COLO829 (cell line): Measurements from ENCODE around the gene PPARG.
"Not testable (repeated sequence)": the region's sequence is repeated elsewhere in the genome, so short reads cannot be mapped to it uniquely, and the experiment has no call there.

Source experiments
- DNase-seq: peaks from one replicate; pipeline ENCODE4 v3.0.0; 2012; ENCODE audit warnings: low spot score

Gene PPARG

DNA sequence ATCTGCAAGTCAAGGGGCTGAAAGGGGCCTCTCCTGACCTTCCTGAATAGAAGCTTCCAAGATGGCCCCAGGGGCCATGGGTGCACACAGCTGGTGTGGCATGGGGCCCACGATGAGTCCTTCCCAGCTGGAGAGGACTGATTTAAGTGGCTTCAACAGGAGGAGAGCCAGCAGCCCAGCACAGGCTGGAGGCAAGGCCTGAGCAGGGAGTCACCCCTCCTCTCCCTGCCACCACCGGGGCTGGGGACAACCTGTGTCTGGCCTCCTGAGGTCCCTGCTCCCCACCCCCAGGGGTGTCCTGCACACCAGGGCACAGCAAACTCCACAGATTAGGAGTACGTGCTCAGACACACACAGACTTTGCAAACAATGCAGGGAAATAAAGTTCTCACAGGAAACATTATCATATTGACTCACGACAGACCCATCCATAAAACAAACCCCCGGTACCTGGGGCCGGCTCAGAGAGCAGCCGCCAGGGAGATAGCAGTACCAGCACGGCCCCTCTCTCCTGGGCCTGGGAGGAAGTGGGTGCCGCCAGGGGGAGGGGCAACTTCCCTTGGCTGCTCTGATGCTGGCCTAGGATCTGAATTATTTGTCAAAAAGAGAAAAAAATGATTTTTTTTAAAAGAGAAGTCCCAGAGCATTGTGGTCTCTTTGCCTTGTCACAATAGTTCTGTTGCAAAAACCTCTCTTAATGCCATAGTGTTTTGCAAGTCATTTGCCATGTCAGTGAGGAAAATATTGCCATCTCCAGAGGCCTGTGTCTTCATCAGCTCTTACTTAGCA, 173.5 kb downstream of the PPARG start:
- no peak for DNase-seq

DNA sequence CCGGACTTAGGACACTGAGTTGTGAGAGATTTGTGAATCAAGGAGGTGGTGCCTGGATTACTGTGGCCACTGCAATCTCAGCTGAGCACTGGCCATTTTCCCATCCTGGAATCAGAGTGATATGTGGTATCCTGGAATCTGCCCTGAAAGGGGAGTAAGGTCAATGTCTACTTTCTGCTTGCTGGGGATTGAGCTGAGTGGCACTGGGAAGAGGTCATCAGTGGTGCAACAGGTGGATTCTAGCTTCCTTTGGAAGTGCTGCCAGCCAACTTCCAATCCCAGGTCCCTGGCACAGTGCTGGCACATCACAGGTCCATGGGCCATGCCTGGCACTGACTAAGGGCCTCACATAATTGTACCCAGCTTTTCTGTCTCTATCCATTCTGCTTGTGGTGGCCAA, 174.8 kb downstream of the PPARG start:
- no peak for DNase-seq

DNA sequence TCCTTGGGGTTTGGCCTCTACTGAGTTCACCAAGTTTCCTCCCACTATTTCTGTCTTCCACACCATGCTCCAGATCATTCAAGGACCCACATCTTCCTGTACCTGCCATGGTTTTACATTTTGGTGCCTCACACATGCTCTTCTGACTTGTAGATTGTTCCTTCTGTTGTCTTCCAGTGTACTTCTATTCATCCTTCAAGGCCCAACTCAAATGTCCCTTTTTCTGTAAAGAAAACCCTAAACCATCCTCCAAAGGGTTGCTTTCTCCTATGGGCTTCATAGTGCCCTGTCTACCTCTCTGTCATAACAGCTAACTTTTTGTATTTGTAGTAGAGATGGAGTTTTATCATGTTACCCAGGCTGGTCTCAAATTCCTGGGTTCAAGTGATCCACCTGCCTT, 175.3 kb downstream of the PPARG start:
- DNase-seq, result no peak

DNA sequence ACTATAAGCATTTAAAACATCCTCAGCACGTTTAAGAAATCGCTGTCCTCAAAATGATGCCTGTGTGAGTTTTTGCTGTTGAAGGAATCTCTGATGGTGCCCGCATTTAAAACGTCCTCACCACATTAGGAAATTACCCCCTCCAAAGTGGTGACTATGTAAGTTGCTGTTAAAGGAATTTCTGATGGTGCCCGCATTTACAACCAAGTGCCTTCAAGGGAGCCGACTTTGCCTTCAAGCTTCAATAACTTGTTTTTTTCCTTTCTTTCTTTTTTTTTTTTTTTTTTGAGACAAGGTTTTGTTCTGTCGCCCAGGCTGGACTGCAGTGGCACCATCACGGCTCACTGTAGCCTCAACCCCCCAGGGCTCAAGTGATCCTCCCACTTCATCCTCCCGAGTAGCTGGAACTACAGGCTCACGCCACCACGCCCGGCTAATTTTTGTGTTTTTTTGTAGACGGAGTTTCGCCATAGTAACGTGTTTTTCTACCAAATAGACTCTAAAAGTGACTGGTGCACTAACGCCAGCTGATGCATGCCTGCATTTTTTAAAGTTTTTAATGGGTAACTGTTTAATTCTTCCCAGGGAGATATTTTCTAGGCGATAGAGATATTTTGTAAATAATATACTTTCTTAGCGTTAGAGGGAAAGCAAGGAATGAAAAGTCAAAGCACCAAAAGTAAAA, 176.4 kb downstream of the PPARG start:
- DNase-seq, result no peak

DNA sequence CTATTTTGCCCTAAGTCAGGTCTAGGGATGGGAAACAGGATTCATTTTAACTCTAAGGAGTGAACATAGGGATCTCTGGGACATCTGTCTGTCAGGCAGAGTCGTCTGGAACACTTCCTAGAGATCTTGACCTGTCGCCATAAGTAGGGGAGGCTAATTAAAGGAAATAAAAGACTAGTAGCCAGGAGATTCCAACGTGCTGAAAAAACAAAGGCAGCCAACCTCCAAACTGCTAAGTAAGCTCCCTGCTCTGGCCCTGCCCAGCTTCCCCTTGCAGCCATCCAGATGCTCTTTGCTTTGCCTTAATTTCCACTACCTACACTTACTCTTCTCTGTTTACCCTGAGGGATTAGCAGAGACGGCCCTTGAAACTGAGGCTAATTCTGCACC, 177.0 kb downstream of the PPARG start:
- no peak for DNase-seq

DNA sequence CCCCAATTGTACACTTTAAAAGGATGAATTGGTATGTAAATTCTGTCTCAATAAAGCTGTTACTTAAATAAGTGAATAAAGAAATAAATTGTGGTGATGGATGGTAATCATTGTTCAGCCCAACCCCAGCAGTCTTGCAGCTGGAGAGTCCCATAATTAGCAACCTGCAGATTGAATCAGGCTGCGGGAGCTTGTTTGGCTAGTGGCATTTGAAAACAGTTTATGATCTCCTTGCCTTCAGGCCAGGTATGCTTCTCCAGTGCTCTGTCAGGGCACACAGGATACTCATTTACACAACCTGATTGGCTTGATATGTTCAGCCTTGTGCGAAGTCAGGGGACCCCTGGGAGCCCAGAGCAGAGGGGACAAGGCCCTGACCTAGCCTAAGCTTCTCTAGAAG, 178.9 kb downstream of the PPARG start:
- DNase-seq, result no peak

DNA sequence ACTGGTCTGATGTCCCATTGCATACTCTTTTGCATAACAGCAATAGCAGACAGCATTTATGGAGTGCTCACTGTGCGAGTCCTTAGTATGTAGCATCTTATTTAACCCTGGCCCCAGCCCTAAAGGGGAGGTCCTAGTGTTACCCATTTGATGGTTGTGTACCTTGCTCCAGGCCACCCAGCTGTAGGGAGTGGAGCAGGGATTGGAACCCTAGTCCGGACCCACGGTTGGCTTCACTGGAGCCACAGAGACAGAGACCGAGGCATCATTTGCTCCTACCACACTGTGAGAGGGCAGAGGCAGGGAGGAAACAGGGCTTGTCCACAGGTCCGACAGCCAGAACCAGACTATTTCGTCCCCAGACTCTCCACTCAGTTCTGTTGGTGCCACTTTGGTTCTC, 179.4 kb downstream of the PPARG start:
- DNase-seq, result no peak

DNA sequence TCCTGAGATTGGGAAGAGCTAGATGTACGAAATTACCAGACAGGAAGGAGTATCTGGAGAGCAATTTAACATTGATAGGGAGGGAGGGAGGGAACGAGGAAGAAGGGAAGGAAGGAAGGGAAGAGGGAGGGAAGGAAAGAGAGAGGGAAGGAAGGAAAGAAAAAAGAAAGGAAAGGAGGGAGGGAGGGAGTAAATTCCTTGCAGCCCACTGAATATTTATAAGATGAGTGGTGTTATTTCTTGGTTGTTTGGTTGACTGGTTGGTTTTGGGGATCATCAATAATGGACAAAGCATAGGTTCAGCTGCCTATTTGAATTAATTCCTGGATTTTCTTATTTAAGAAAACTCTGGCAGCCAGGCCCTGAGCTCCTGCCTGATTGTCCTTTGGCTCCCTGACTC, 179.9 kb downstream of the PPARG start:
- DNase-seq, result no peak

DNA sequence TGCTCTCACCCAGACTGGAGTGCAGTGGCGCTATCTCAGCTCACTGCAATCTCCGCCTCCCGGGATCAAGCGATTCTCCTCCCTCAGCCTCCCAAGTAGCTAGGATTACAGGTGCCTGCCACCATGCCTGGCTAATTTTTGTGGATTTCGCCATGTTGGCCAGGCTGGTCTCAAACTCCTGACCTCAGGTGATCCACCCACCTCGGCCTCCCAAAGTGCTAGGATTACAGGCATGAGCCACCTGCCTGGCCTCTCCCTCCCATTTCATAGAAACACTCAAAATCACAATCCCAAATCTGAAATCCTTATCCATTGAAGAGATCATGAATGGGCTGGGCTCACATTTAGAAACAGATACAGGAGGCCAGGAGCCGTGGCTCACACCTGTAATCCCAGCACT, 180.4 kb downstream of the PPARG start:
- DNase-seq, result not testable (repeated sequence)

DNA sequence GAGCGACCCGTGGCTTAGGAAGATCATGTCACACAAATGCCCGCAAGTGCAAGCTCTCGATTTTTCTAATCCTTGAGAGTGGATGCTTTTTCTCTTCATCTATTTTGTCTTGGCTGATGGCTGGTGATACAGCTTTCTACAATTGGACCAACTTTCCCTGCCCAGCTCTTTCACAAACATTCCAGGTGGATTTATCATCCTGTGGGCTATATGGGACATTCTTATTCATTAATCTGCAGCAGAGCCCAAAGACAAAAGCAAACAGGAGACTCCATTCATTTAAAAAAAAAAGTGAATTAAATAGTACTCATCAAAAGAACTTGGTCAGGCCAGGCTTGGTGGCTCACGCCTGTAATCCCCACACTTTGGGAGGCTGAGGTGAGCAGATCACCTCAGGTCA, 181.2 kb downstream of the PPARG start:
- DNase-seq, result no peak

DNA sequence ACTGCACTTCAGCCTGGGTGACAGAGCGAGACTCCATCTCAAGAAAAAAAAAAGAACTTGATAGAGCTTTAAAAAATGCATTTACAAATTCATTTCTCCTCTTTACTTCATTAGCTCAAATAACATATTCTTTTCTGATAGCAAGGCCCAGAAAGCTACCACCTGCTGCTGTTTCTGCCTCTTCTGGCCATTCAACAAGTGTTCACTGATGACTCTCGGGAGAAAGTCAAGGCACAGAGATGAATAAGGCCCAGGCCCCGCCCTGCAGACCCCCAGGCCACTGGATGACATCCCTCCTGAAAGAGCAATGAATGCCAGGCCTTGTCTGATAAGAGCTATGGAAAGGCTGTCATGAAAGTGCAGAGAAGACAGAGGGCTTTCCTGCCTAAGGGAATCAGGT, 181.8 kb downstream of the PPARG start:
- DNase-seq, result no peak

DNA sequence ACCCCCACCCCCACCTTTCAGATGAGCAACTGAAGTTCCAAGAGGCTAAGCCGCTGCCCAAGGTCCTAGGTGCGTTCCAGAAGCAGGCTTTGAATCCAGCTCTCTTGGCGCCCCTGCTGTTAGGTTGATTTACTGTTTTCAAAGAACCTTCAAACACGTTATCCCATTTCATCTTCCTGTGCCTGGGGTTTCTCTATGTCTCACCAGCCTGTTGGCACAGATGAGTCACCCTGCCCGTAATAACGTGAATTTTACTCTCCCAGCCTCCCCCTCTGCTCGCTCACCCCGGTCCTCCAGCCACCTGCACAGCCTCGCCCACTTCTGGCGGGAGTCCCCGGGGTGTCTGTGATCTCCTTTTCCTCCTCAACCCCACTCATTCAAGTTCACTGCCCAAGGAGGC, 182.4 kb downstream of the PPARG start:
- no peak for DNase-seq

DNA sequence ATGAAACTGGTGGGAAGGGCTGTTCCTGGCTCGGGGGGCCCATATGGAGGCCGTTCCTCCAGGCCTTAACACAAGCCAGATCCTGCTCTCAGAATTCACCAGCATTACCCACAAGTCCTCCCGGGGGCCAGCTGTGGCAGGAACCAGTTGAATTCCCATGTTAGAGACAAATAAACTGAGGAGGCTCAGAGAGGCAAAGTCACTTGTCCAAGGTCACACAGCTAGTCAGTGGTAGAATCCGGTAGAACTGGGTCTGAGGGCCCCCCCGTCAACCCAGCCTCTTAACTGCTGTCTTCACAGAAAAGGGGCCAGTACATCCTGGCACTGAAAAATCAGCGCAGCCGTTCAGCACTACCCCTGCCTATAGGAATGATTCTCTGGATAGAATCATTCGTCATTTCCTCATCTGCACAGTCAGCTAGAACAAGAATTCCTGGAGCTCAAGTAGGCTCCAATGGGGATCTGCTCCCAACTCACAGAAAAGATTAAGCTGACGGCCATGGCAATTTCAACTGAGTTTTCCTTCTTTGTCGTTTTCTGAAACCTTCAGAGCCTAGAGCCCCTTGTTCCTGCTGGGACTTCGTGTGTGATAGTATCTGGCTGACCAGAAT, 183.2 kb downstream of the PPARG start:
- DNase-seq, result no peak

DNA sequence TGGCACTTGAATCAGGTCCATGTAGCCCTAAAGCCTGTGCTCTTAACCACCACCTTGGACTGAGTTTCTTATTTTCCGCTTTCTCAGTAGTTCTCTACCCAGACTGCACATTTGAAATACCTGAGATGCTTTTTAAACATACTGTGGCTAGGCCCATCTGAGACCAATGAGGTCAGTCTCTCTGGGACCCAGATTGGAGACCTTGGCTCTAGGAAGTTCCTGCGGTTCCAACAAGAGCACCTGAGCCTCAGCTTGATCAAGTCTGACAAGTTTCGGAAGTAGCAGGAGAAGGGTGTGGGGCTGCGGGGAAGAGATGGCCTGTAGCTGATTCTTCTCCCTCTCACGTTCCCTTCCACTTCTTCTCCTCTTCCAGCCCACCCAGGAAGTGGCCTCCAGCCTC, 183.9 kb downstream of the PPARG start:
- DNase-seq, result no peak

DNA sequence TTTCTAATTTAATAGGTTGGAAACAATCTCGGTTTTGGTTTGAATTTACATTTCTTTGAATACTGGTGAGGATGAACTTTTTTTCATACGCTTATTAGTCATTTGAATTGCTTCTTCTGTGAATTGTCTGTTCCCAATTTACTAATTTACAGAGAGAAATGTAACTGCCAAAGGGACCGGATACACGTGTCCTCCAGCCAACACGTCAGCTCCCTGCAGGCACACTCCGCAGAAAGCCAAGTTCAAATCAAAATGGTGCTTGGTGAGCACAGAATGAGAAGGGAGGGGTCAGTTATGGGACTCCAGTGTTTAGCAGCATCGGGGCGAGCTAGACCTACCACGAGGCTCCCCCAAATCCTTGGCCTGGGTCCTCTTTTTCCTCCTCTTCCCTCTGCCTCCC, 184.6 kb downstream of the PPARG start:
- DNase-seq, result no peak

DNA sequence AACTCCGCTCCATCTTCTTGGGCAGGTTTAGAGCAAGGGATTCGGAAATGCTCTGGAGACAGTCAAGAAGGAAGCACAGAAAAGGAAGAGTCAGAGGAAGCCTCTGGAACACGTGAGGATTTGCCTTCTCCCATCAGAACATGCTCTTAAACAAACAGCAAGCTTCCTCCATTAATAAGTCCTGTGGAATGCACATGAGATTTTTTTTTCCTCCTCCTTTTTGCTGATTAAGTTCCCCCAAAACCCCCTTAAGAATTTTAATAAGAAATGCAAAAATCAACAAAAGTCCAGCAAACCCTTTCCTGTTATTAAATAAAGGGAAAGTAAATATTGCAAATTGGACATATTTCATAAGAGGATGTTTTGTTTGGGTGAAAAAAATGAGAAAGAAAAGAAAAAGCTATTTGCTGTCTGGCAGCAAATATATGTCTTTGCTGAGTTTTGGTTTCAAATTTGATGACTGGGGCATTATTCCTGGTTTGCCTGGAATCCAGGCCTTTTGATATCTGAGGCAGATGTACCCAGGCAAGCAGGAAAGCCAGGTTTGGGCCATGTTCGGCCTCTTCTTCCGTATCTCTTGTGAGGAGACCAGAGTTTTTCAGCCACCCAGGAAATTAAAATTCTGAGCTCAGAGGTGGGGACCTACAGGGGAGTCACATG, 187.5 kb downstream of the PPARG start:
- DNase-seq, result no peak

DNA sequence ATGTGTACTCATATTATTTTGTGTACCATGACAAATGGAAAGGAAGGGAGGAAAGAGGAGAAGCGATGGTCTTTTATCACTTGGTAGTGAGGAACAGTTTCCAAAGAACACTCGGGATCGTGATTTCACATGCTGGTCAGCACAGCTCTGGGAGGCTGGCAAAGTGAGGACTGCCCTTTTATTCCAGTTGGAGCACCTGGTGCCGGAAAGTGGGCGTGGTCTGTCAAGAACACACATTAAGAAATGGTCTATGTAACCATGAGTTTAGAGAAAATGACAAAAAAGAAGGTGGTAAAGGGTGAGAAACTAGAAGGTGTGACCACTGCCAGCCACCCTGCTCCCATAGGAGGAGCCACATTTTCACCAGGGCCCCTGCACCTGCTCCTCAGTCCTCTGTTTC, 188.4 kb downstream of the PPARG start:
- DNase-seq, result no peak

DNA sequence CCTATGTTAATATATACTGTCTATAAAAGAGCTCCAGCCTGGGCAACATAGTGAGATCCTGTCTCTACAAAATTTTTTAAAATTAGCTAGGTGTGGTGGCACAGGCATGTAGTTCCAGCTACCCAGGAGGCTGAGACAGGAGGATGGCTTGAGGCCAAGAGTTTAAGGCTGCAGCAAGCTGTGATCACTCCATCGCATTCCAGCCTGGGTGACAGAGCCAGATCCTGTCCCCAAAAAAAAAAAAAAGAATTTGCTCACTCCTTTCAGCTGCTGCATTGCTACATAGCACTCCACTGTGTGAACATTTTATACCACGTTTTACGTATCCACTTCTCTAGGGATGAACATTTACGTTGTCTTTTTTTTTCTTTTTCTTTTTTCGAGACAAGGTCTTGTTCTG, 189.5 kb downstream of the PPARG start:
- no peak for DNase-seq

DNA sequence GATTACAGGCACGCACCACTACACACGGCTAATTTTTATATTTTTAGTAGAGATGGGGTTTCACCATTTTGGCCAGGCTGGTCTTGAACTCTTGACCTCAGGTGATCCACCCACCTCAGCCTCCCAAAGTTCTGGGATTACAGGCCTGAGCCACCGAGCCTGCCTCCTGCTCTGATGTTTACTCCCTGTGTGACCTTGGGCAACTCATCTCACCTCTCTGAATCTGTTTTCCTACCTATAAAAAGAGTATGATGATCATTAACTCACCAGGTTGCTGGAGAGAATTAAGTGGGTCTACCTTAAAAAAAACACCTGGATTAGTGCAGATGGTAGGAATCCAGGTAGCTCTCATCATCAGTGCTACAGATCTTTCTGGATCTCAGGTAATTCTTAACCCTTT, 190.3 kb downstream of the PPARG start:
- not testable (repeated sequence) for DNase-seq

DNA sequence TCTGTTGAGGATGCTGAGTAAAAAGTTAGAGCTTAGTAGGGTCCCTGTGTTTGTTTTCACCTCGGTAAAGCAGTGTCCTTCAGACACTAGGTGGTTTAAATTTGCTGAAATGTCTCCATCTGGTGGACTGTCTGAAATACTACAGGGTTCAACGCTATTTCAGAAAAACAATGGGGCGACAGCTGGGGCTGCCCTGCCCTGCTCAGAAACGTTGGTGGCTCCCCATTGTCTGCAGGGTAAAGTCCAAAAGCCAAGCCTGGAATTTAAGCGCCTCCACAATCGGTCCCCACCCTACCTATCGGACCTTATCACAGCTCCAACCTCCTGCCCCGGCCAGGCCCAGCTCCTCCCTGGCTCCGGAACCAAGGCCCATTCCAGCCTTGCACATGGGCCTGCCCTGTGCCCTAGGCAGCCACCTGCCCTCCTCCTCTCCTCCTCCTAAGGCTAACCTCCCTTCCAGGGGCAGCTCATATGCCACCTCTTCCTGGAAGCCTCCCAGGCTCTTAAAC, 191.1 kb downstream of the PPARG start:
- DNase-seq, result peak; percentile 46

DNA sequence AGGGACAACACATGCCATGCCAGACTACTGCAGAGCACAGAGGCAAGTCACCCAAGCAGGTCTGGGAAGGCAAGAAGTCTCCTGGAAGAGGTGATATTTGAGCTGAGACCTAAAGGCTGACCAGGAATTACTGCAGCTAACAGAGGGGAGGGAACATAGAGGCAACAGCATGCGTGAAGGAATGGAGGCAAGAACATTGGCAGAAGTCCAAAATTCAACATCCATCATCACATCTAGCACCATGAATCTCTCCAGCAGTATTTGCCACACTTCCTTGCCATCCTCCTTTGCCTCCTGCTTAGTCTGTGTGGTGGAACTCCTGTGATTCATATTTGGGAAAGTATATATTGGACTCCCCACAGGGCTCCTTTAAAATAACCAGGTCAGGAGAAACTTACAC, 194.5 kb downstream of the PPARG start:
- no peak for DNase-seq

DNA sequence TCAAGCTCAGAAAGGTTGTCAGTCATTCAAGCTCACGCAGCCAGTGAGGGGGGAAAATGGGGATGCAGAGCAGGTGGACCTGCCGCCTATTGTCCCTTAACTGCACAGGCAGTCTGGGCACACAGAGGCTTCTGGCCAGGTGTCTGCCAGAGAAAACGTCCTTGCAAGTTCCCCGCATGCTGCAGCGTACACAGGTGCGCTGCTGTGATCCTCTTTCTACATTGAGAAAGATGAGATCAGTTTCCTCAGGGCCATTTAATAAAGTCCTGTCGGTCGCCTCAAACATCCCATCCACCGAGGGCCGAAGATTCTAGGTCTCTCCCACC, 195.0 kb downstream of the PPARG start:
- no peak for DNase-seq
